HEK293 (cell line): Measurements from ENCODE around the gene AP1S1.
A peak's percentile ranks its signal among the peaks of the same experiment; 100 is the strongest.

Experiments used
- CTCF ChIA-PET: fragments of 350-600 bp; formaldehyde crosslinking; extraction: SDS; loops from one replicate; lab custom pipeline; 2021; ENCODE audit warnings: antibody characterized with exemption; lab: Yijun Ruan, JAX
- POLR2A ChIA-PET: fragments of 300-600 bp; formaldehyde crosslinking; extraction: SDS; loops from one replicate; lab custom pipeline; 2020; ENCODE audit warnings: antibody characterized with exemption, inconsistent platforms; lab: Yijun Ruan, JAX
- H3K27ac ChIP-seq: fragments of 200-500 bp; sonication (Bioruptor generic); 2 replicates; pipeline ENCODE4 v1.5.1; 2014; ENCODE audit warnings: low read depth, low read length, control low read depth, inconsistent platforms; ENCODE audit errors: extremely low read depth
- H3K36me3 ChIP-seq, 2 experiments: fragments of 200-500 bp in 1 of 2; sonication (Bioruptor generic) in 1 of 2; 1 replicate in 1 of 2; 2 replicates in 1 of 2; pipeline ENCODE4 v1.5.1; 2014 to 2017; ENCODE audit warnings: inconsistent platforms in 2 of 2, low read length in 2 of 2; ENCODE audit not compliant: control insufficient read depth in 2 of 2, insufficient read depth in 1 of 2
- H3K4me1 ChIP-seq: fragments of 200-500 bp; sonication (Bioruptor generic); 2 replicates; pipeline ENCODE4 v1.5.1; 2014; ENCODE audit warnings: mild to moderate bottlenecking, low read length, inconsistent platforms; ENCODE audit not compliant: control insufficient read depth, insufficient read depth
- H3K4me3 ChIP-seq: 2 replicates; pipeline ENCODE4 v1.5.1; 2011; ENCODE audit warnings: low read depth, mild to moderate bottlenecking, control low read depth, low read length, moderate library complexity
- H3K9me3 ChIP-seq: fragments of 200-500 bp; sonication (Bioruptor generic); 2 replicates; pipeline ENCODE4 v1.5.1; 2014; ENCODE audit warnings: low read depth, low read length, inconsistent platforms; ENCODE audit not compliant: control insufficient read depth, insufficient read depth
- FEZF1 ChIP-seq: fragments of 450-650 bp; formaldehyde crosslinking; IDR thresholded peaks from 2 replicates; pipeline ENCODE4 v1.5.1; 2016; ENCODE audit warnings: missing biosample characterization, missing genetic modification characterization
- MYNN ChIP-seq: fragments of 450-650 bp; formaldehyde crosslinking; IDR thresholded peaks from 2 replicates; pipeline ENCODE4 v1.5.1; 2016; ENCODE audit warnings: missing biosample characterization, missing genetic modification characterization, borderline replicate concordance
- SP7 ChIP-seq: fragments of 450-650 bp; formaldehyde crosslinking; IDR thresholded peaks from 2 replicates; pipeline ENCODE4 v1.5.1; 2016; ENCODE audit warnings: missing biosample characterization, missing genetic modification characterization
- YY1 ChIP-seq: fragments of 450-650 bp; formaldehyde crosslinking; IDR thresholded peaks from 2 replicates; pipeline ENCODE4 v1.5.1; 2018; ENCODE audit warnings: missing biosample characterization, missing genetic modification characterization
- ZBTB11 ChIP-seq: fragments of 450-650 bp; formaldehyde crosslinking; conservative IDR thresholded peaks from 2 replicates; pipeline ENCODE4 v1.5.1; 2016; ENCODE audit warnings: low read depth, missing biosample characterization, missing genetic modification characterization
- ZIC2 ChIP-seq: fragments of 450-650 bp; formaldehyde crosslinking; IDR thresholded peaks from 2 replicates; pipeline ENCODE4 v1.5.1; 2016; ENCODE audit warnings: missing biosample characterization, missing genetic modification characterization
- ZNF211 ChIP-seq: fragments of 450-650 bp; formaldehyde crosslinking; IDR thresholded peaks from 2 replicates; pipeline ENCODE4 v1.5.1; 2016; ENCODE audit warnings: low read depth, missing biosample characterization, missing genetic modification characterization
- ZNF24 ChIP-seq: fragments of 450-650 bp; formaldehyde crosslinking; IDR thresholded peaks from 2 replicates; pipeline ENCODE4 v1.5.1; 2016; ENCODE audit warnings: missing biosample characterization, missing genetic modification characterization
- ZNF274 ChIP-seq, 2 experiments: fragments of 200-500 bp in 1 of 2; fragments of 450-650 bp in 1 of 2; sonication (Bioruptor generic) in 1 of 2; formaldehyde crosslinking in 1 of 2; IDR thresholded peaks; 2 replicates each; pipeline versions ENCODE4 v1.5.1 to v1.6.1; 2014 to 2016; ENCODE audit warnings: borderline replicate concordance in 1 of 2, inconsistent platforms in 1 of 2, low read length in 1 of 2, missing biosample characterization in 1 of 2, missing genetic modification characterization in 1 of 2
- ZNF398 ChIP-seq: fragments of 450-650 bp; formaldehyde crosslinking; IDR thresholded peaks from 2 replicates; pipeline ENCODE4 v1.5.1; 2017; ENCODE audit warnings: missing biosample characterization, missing genetic modification characterization
- ZNF404 ChIP-seq: fragments of 450-650 bp; formaldehyde crosslinking; IDR thresholded peaks from 2 replicates; pipeline ENCODE4 v1.5.1; 2017; ENCODE audit warnings: missing biosample characterization, missing genetic modification characterization
- ZNF623 ChIP-seq: fragments of 450-650 bp; formaldehyde crosslinking; IDR thresholded peaks from 2 replicates; pipeline ENCODE4 v1.5.1; 2016; ENCODE audit warnings: missing biosample characterization, missing genetic modification characterization
- ZSCAN4 ChIP-seq: fragments of 450-650 bp; formaldehyde crosslinking; IDR thresholded peaks from 2 replicates; pipeline ENCODE4 v1.5.1; 2017; ENCODE audit warnings: missing biosample characterization, missing genetic modification characterization
- TF ChIP-seq, protein P1 (sequence below): fragments of 450-650 bp; formaldehyde crosslinking; IDR thresholded peaks from 2 replicates; pipeline ENCODE4 v1.5.1; 2016; ENCODE audit warnings: missing biosample characterization, missing genetic modification characterization
- TF ChIP-seq, protein P2 (sequence below): fragments of 450-650 bp; formaldehyde crosslinking; IDR thresholded peaks from 2 replicates; pipeline ENCODE4 v1.5.1; 2016; ENCODE audit warnings: missing biosample characterization, missing genetic modification characterization, low read depth

AP1S1 gene

DNA sequence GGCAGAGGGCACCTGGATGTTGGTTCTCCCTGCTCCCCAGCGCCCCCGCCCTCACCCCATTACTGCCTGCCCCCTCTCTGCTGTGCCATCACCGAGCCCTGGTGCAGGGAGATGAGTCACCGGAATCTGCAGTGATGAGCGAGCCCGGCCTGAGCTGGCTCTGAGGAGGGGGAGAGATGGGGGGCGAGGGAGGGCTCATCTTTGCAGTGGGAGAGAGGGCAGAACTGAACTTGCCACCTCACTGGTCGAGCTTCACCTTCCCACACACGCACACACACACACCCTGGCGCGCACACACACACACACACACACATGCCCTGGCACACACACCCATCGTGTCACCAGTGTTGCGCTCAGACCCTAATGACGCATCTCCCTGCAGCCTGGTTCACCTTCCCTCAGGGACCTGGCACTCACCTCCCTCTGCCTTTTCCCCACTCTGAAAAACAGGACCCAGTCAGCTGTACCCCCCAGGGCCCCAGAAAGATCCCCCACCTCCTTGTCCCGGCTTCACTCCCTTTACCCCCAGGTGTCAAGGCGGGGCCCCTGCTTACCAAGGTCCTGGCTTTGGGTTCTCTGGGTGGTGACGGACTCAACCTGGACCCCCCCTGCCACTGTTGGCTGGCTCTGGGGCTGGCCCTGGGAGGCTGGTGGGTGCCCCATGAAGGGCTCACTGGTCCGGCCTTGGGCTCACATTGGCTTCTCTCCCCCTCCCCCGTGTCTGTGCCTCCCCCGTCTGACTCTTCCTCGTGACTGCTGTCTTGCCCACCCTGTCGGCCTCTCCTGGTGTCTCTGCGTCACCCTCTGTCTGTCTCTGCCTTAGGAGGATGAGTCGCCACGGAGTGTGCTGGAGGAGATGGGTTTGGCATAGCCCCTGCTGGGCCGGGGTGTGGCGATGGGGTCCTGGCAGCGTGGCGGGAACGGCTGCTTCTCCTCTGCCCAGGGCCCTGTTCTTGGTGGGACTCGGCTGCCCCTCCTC lies 5.7 kb downstream of the AP1S1 start (continued):
- TF ChIP-seq, protein P1, sequence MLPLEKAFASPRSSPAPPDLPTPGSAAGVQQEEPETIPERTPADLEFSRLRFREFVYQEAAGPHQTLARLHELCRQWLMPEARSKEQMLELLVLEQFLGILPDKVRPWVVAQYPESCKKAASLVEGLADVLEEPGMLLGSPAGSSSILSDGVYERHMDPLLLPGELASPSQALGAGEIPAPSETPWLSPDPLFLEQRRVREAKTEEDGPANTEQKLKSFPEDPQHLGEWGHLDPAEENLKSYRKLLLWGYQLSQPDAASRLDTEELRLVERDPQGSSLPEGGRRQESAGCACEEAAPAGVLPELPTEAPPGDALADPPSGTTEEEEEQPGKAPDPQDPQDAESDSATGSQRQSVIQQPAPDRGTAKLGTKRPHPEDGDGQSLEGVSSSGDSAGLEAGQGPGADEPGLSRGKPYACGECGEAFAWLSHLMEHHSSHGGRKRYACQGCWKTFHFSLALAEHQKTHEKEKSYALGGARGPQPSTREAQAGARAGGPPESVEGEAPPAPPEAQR (tag by site-specific recombination), result no peak
- TF ChIP-seq ZSCAN4 (peak; percentile 94), SP7 (tag by site-specific recombination) (peak; percentile 45; the same call in 1 of the 2 replicates), ZNF211 (no peak), ZBTB11 (tag by site-specific recombination) (no peak), FEZF1 (no peak), ZIC2 (tag by site-specific recombination) (no peak), ZNF274 (IDR thresholded peaks at IDR 0.05; ENCODE audit: low read length) (no peak), ZNF274 (tag by site-specific recombination; IDR thresholded peaks at IDR 0.05; ENCODE audit: borderline replicate concordance) (no peak)
- TF ChIP-seq, protein P2, sequence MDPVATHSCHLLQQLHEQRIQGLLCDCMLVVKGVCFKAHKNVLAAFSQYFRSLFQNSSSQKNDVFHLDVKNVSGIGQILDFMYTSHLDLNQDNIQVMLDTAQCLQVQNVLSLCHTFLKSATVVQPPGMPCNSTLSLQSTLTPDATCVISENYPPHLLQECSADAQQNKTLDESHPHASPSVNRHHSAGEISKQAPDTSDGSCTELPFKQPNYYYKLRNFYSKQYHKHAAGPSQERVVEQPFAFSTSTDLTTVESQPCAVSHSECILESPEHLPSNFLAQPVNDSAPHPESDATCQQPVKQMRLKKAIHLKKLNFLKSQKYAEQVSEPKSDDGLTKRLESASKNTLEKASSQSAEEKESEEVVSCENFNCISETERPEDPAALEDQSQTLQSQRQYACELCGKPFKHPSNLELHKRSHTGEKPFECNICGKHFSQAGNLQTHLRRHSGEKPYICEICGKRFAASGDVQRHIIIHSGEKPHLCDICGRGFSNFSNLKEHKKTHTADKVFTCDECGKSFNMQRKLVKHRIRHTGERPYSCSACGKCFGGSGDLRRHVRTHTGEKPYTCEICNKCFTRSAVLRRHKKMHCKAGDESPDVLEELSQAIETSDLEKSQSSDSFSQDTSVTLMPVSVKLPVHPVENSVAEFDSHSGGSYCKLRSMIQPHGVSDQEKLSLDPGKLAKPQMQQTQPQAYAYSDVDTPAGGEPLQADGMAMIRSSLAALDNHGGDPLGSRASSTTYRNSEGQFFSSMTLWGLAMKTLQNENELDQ (tag by site-specific recombination), result no peak

DNA sequence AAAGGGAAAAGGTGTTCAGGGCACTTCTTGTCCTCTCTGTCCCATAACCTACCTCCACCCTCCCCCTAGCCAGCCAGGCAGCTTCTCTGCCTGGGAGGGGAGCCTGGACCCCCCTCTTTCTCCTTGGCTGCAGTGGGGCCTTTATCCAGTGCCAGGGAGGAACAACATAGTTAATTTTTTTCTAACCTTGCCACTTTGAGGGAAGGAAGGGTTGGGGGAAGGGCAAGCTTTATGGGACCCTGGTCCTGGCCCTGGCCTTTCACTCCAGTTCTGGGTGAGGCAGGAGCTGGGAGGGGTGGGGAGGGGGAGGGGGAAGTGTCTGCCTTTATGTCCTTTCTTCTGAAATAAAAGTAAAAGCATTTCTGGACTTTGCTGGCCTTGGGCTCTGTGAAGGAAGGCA lies 6.6 kb downstream of the AP1S1 start:
- TF ChIP-seq ZNF404 (tag by site-specific recombination) (no peak), YY1 (no peak), MYNN (no peak), ZNF623 (tag by site-specific recombination) (no peak), ZNF24 (tag by site-specific recombination) (no peak), ZNF398 (tag by site-specific recombination) (peak; percentile 37; the same call in 1 of the 2 replicates)
- Histone ChIP-seq H3K4me3 (no peak overlapping the region), H3K36me3 (peaks cover 3 to 17% of the 10 kb centered on the region in 2 experiments; a peak in 2 of 3 replicates), H3K9me3 (no peaks in the 10 kb centered on the region), H3K4me1 (peaks cover 11% of the 10 kb centered on the region), H3K27ac (no peak overlapping the region)
- ChIA-PET CTCF (interaction anchor here (1.3 kb wide), 1 partner anchor 17 kb away, joined by 8 read pairs; no protein-coding TSS in a partner anchor), POLR2A (interaction anchor here (0.6 kb wide), 3 partner anchors 23 to 271 kb away, joined by 3 to 4 read pairs (median 3); no protein-coding TSS in a partner anchor)
